NCI-H128 (cell line): Measurements from ENCODE around the gene PER1.

Experiments
- DNase-seq: peaks from one replicate; lab custom pipeline; 2025; ENCODE audit not compliant: unreplicated experiment; lab: John Stamatoyannopoulos, UW

Gene PER1

GRCh38 chr17:8140065-8141029, 11.9 kb downstream of the PER1 start:
- no peak for DNase-seq

DNA sequence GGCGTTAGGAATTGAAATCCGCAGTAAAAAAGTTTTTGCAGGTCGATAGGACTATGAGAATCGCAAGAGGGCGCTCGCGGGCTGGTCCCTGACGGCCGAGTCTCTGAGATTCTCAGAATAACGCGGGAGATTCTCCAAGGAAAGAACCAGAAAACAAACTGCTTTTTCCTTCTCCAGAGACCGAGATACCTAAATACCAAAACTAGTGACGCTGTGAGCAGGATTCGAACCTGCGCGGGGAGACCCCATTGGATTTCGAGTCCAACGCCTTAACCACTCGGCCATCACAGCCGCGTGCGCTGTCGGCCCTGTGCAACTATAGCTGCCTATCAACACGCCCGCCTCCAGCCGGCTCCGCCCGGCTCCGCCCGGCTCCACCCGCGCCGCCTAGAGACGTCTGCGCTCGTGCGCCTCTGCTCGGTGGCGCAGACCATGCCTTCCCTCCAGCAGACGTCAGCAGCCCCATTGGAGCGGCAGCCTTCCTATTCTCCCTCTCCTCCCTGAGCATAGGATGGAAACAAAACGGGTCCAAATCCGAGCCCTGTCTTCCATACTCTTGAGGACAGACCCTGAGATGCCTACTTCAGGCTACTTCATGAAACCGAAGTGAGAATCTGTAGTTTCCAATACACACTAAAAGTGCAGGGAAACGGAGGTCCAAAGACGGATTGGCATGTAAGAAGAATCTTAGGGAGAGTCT, 13.4 kb downstream of the PER1 start:
- peak; percentile 82 for DNase-seq

DNA sequence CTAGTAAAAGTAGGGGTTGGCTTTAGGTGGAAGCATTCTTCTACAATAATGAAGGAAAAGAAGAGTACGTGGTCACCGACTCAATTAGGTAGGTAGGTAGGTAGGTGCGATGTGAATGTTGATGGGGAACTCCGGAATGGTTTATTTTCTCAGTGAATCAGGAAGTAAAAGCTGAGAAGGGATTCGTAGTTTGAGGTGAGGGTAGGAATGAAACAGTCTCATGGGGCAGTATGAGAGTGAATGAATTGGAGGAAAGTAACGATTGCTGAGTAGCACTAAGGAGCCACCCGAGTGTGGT, 13.9 kb downstream of the PER1 start:
- no peak for DNase-seq

DNA sequence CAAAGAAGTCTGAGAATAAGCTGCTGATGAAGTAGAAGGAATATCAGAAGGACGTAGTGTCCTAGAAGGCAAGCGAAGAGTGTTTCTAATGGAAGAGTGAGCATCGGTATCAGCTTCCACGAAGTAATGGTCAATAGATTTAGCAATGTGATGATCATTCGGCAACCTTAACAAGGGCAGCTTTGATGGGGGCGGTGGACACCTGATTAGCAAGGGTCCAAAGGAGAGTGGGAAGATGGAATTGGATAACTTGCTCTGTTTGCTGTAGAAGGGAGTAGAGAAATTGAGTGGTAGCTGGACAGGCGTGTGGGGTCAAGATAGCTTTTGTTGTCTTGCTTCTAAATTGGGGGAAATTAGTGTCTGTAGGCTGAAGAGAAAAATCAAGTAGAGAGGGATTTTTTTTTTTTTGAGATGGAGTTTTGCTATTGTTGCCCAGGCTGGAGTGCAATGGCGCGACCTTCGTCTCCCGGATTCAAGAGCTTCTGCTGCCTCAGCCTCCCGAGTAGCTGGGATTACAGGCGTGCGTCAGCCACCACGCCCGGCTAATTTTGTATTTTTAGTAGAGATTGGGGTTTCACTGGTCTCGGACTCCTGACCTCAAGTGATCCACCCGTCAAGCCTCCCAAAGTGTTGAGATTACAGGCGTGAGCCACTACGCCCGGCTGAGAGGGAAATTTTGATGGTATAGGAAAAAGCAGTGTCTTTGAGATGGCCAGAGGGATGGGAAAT, 14.4 kb downstream of the PER1 start:
- no peak for DNase-seq

DNA sequence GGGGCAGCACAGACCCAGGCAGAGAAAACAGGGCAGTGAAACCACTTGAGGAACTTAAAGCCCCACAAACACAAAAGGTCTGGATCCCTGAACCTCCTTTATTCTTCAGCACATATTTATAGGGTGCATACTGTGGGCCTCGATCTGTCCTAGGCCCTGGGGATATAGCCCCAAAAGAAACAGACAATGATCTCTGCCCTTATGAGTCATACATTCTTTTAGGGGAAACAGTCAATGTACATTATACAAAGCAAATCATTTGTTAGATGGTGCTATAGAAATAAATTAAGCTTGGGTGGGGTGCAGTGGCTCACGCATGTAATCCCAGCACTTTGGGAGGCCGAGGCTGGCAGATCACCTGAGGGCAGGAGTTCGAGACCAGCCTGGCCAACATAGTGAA, 18.3 kb downstream of the PER1 start:
- no peak for DNase-seq

DNA sequence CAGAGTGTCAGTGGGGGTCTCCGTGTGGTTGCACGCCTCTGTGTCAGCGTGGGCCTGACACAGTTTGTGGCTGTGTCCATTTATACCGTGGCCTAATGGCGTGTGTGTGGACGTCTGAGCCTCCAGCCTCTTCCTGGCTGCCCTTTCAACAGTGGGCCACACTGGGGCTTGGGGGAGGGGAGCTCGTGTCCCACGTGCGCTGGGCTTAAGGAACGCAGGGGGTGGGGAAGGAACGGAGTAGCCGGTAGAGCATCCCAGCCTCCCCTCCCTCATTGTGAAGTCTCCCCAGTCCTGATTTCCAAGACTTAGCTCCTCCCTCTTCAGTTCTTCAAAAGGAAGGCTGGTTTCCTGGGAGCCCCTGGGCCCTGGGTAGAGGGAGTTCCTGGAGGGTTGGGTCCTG, 18.8 kb downstream of the PER1 start:
- no peak for DNase-seq

DNA sequence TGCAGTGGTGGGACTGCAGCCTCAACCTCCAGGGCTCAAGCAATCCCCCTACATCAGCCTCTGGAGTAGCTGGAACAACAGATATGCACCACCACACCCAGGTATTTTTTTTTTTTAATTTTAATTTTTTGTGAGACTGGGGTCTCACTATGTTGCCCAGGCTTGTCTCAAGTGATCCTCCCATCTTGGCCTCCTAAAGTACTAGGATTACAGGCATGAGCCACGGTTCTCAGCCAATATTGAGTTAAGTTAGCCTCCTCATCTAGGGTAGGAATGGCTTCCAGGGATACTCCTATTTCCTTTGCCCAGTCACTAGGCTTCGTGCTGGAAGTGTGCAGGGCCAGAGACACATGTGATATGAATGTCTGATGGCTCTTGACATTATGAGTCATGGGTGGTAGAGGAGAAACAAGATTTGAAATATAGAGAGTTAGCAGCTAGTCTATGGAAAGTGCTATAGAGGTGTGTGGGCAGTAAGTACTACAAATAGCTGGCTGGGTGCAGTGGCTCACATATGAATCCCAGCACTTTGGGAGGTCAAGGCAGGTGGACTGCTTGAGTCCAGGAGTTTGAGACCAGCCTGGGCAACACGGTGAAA, 20.3 kb downstream of the PER1 start:
- no peak for DNase-seq

GRCh38 chr17:8128125-8128784, 23.9 kb downstream of the PER1 start:
- no peak for DNase-seq

DNA sequence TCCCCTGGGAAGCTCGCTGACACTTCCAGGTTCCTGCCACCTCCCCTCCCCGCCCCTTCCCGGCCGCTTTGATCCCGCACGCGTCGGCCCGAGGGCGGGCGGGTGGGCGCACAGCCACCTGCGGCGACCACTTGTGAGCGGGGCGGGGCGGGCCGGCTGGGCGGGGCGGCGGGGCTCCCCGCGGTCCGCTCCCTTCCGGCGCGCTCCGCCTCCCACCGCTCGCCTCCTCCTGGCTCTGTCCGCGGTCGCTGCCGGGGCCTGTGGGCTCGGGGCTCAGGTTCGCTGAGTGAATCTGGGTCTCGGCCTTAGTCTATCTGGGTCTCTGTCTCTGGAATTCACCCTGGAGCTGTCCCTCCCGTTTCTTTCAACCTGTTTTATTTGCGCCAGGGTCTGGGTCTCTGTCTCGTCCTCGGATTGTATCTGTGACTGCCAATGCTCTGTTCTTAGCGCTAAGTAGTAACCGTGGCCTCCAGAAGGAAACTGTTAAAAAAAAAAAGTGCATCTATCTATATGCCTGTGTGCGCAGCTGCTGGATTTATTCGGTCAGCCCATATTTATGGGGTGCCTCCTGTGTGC, 25.6 kb downstream of the PER1 start:
- no peak for DNase-seq

DNA sequence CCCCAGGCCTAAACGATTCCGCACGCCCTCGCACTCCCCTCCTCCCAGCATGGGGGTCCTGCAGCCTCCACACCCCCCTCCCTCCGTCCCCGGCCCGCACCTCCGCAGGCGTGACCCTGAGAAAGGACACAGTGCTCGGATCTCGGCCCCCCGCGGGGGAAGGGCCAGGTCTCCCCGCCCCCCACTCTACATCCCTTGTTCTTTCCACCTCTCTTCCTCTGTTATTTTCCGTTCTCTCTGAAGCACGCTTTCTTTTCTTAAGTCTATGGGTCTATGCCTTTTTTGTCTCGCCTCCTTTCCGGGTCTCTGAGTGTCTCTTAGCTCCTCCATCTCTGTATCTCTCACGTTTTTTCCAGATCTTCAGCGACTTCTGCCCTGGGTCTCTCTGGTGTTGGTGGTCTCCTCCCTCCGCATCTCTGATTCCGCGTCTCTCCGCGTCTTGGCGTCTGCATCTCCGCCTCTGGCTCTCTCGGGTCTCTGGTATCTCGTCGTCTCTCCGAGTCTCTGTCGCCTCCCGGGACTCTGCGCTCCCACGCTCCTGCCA, 26.2 kb downstream of the PER1 start:
- no peak for DNase-seq

DNA sequence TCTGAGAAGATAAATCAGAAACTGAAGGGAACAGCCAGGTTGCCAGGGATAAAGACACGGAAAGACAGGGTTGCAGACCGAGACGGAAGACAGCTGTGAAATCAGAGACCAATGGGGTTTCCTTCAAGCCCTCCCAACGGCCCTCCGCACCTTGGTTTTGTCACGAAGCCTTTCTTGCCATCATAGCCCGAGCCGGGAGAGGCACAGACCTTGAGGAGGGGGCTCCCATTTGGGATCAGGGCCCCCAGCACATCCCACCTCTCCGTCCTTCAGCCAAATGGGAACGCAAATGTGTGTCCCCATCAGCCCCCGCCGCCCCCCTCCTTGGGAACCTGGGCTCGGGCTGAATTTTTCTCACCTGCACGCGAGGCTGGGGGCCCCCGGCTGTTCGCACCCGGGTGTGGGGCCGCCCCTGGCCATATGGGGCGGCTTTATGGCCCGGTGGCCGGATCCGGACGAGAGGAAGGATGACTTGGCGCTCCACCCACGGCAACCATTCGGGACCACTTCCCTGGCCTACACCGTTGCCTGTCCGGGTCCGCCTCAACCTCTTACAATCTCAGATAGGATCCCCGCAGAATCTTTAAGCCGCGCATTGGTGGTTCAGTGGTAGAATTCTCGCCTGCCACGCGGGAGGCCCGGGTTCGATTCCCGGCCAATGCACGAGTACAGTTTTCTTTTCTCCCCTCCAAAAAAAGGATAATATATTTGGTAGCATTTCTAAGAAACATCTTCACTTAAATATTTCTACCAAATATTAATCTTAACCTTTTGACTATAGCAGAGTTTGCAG, 26.9 kb downstream of the PER1 start:
- peak; percentile 62 for DNase-seq

- DNase-seq, result no peak
Measured at GRCh38 chr17:8124350-8125153, 27.7 kb downstream of the PER1 start.

DNA sequence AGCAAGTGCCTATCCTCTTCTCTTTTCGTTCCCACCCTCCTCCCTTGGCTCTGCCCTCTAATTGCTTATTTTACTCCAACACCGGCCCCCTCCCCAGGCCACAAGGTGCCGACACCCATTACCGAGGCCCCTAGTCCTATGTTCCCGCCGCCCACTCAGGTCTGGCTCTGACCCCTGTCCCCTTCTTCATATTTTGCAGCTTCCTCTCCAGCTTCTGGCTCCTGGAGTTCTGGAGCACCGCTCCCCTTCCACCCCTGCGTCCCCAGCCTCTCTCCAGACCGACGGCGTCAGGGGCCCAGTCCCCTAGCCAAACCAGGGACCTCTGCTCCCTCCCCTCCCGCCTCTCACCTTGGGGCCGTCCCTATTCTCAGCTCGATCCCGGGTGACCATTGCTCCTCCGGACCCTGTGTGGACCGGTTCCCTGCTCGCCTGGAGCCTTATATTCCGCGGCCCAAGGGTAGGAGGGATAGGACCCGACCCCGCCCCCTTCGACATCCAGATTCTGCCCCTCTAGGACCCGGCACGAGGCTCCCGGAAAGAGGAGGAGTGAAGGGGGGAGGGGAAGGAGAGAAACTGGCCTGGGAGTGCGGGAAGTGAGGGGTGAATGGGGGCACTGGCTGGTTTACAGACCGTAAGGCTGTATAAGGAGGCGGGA, 28.4 kb downstream of the PER1 start, which contains the start of gene HES7:
HES7 (minus strand) TSS at position 412 of the 655 bp plus-strand sequence; CDS start at position 390, 22 bp downstream.
- DNase-seq, result no peak

GRCh38 chr17:8122924-8123694, 29.1 kb downstream of the PER1 start:
- no peak for DNase-seq

- no peak for DNase-seq
Measured at GRCh38 chr17:8122422-8122923, 29.7 kb downstream of the PER1 start.

GRCh38 chr17:8121681-8122421, 30.4 kb downstream of the PER1 start:
- peak; percentile 34 for DNase-seq

GRCh38 chr17:8121407-8121680, 30.9 kb downstream of the PER1 start:
- DNase-seq, result no peak
